ENCODE data around the gene PSMD2. TPM values are rescaled to one million over a fixed set of nuclear protein-coding genes. Genes with fewer than 3 reads are reported as not detected.
"Not testable (repeated sequence)": the region's sequence is repeated elsewhere in the genome, so short reads cannot be mapped to it uniquely, and the experiment has no call there.

The PSMD2 gene
- total RNA-seq, 4 donors from 2014 or later, result 252 to 356 (median 274) TPM

GRCh38 chr3:184338511-184338945 lies 39.5 kb downstream of the PSMD2 start:
- peak overlapping the region; percentile 84 to 97 (median 90) for H3K4me3 ChIP-seq
- intact Hi-C loops (cut with DNase I), result no loop called here
- peaks cover 38 to 64% (median 49%) of the 10 kb centered on the region in 4 donors for H3K4me1 ChIP-seq
- 3% methylated on average over 23 of the region's 37 CpGs for WGBS
- DNase-seq (ENCODE audit: extremely low spot score), result no peak
- H3K27ac ChIP-seq (replicated peaks in 1 of 4), result peak overlapping the region; percentile 98 to 99 (median 99)
- TF ChIP-seq EP300 (IDR thresholded peaks at IDR 0.05), result no peak
- peak in 1 of 3 experiments; percentile 18 for TF ChIP-seq CTCF (IDR thresholded peaks at IDR 0.05)
- TF ChIP-seq POLR2A (IDR thresholded peaks at IDR 0.05; ENCODE audit: low read depth), result no peak
- TF ChIP-seq POLR2AphosphoS5 (IDR thresholded peaks at IDR 0.05), result peak; percentile 80 to 89
- H3K9me3 ChIP-seq, result no peaks in the 10 kb centered on the region
- H3K36me3 ChIP-seq, result peaks cover 27 to 49% (median 43%) of the 10 kb centered on the region in 4 donors
- no peaks in the 10 kb centered on the region for H3K27me3 ChIP-seq

- no peak for DNase-seq (ENCODE audit: extremely low spot score)
- intact Hi-C loops (cut with DNase I), result no loop called here
- Histone ChIP-seq H3K27me3 (no peaks in the 10 kb centered on the region), H3K27ac (replicated peaks in 1 of 4) (peak overlapping the region; percentile 98 to 99 (median 99)), H3K4me3 (peak overlapping the region; percentile 84 to 97 (median 90)), H3K4me1 (peaks cover 38 to 64% (median 49%) of the 10 kb centered on the region in 4 donors), H3K36me3 (peaks cover 23 to 49% (median 43%) of the 10 kb centered on the region in 4 donors), H3K9me3 (no peaks in the 10 kb centered on the region)
- 45% methylated on average over 8 of the region's 8 CpGs for WGBS
- no peak for TF ChIP-seq CTCF (IDR thresholded peaks at IDR 0.05)
These were observed 40.0 kb downstream of the PSMD2 start for GRCh38 chr3:184339001-184339400.

GRCh38 chr3:184339451-184340135 lies 40.6 kb downstream of the PSMD2 start:
- peaks cover 21 to 49% (median 43%) of the 10 kb centered on the region in 4 donors for H3K36me3 ChIP-seq
- peak overlapping the region in 1 of 4 donors; percentile 89 for H3K4me3 ChIP-seq
- DNase-seq (ENCODE audit: extremely low spot score); H3K9me3 ChIP-seq; H3K27me3 ChIP-seq: not testable (repeated sequence)
- H3K27ac ChIP-seq (replicated peaks in 1 of 4), result peak overlapping the region; percentile 98 to 99 (median 99)
- WGBS, result 78% methylated on average over 19 of the region's 19 CpGs
- peaks cover 38 to 64% (median 48%) of the 10 kb centered on the region in 4 donors for H3K4me1 ChIP-seq
- intact Hi-C loops (cut with DNase I), result loop anchor here (5.0 kb wide), 1 partner anchor 37 kb away; no protein-coding TSS in a partner anchor

- no peak for DNase-seq (ENCODE audit: extremely low spot score)
- no peak overlapping the region for H3K4me3 ChIP-seq
- no peaks in the 10 kb centered on the region for H3K27me3 ChIP-seq
- H3K9me3 ChIP-seq, result no peaks in the 10 kb centered on the region
- intact Hi-C loops (cut with DNase I), result loop anchor here (5.0 kb wide), 1 partner anchor 40 kb away; no protein-coding TSS in a partner anchor
- peaks cover 27 to 52% (median 51%) of the 10 kb centered on the region in 4 donors for H3K36me3 ChIP-seq
- TF ChIP-seq POLR2A (IDR thresholded peaks at IDR 0.05; ENCODE audit: low read depth), result no peak
- TF ChIP-seq POLR2AphosphoS5 (IDR thresholded peaks at IDR 0.05), result no peak
- TF ChIP-seq CTCF (IDR thresholded peaks at IDR 0.05), result no peak
- no peak for TF ChIP-seq EP300 (IDR thresholded peaks at IDR 0.05)
- H3K27ac ChIP-seq (replicated peaks in 1 of 4), result no peak overlapping the region
- H3K4me1 ChIP-seq, result peaks cover 35 to 60% (median 43%) of the 10 kb centered on the region in 4 donors
- 85% methylated on average over 7 of the region's 7 CpGs for WGBS
These were observed 42.9 kb downstream of the PSMD2 start for GRCh38 chr3:184341925-184342324.

GRCh38 chr3:184343200-184343876 lies 44.3 kb downstream of the PSMD2 start:
- Histone ChIP-seq H3K27me3 (no peaks in the 10 kb centered on the region), H3K27ac (replicated peaks in 1 of 4) (no peak overlapping the region), H3K36me3 (peaks cover 27 to 58% (median 53%) of the 10 kb centered on the region in 4 donors), H3K4me3 (no peak overlapping the region), H3K9me3 (no peaks in the 10 kb centered on the region), H3K4me1 (peaks cover 21 to 46% (median 31%) of the 10 kb centered on the region in 4 donors)
- TF ChIP-seq POLR2A (IDR thresholded peaks at IDR 0.05; ENCODE audit: low read depth), result no peak
- TF ChIP-seq CTCF (IDR thresholded peaks at IDR 0.05), result no peak
- no peak for DNase-seq (ENCODE audit: extremely low spot score)
- WGBS, result 68% methylated on average over 5 of the region's 5 CpGs
- intact Hi-C loops (cut with DNase I), result loop anchor here (5.0 kb wide), 1 partner anchor 41 kb away; no protein-coding TSS in a partner anchor

Data from esophagus muscularis mucosa (tissue), 4 donors.